GM19240 (cell line): ENCODE data around the gene CLCN4.

ENCODE experiments used
- DNase-seq: peaks from one replicate; pipeline ENCODE4 v3.0.0; 2011; ENCODE audit warnings: low spot score; ENCODE audit not compliant: insufficient read length

Gene CLCN4

GRCh38 chrX:10129229-10129628 lies 27.5 kb upstream of the CLCN4 start:
- DNase-seq, result no peak

GRCh38 chrX:10130354-10130753 lies 26.4 kb upstream of the CLCN4 start:
- no peak for DNase-seq

- DNase-seq, result no peak
Observed at GRCh38 chrX:10133980-10134676, 22.6 kb upstream of the CLCN4 start.

- no peak for DNase-seq
Observed at GRCh38 chrX:10134921-10135320, 21.9 kb upstream of the CLCN4 start.

- DNase-seq, result no peak
Observed at GRCh38 chrX:10135561-10136399, 21.0 kb upstream of the CLCN4 start.

- DNase-seq, result no peak
Observed at GRCh38 chrX:10138726-10139125, 18.0 kb upstream of the CLCN4 start.

GRCh38 chrX:10140264-10140663 lies 16.5 kb upstream of the CLCN4 start:
- DNase-seq, result no peak

- no peak for DNase-seq
Observed at GRCh38 chrX:10142041-10142599, 14.7 kb upstream of the CLCN4 start.

GRCh38 chrX:10143071-10143983 lies 13.4 kb upstream of the CLCN4 start:
- DNase-seq, result no peak

- no peak for DNase-seq
Observed at GRCh38 chrX:10146346-10146745, 10.4 kb upstream of the CLCN4 start.

- no peak for DNase-seq
Observed at GRCh38 chrX:10152086-10152485, 4.7 kb upstream of the CLCN4 start.

GRCh38 chrX:10155137-10155536 lies 1.6 kb upstream of the CLCN4 start:
- DNase-seq, result no peak

GRCh38 chrX:10157032-10157341 lies 212 bp downstream of the CLCN4 start:
- DNase-seq, result no peak

GRCh38 chrX:10157543-10157942 lies 768 bp downstream of the CLCN4 start:
- no peak for DNase-seq

- DNase-seq, result no peak
Observed at GRCh38 chrX:10158279-10159144, 1.7 kb downstream of the CLCN4 start.

GRCh38 chrX:10159145-10159468 lies 2.3 kb downstream of the CLCN4 start:
- DNase-seq, result no peak

GRCh38 chrX:10160211-10160610 lies 3.4 kb downstream of the CLCN4 start:
- DNase-seq, result no peak

GRCh38 chrX:10163031-10163430 lies 6.3 kb downstream of the CLCN4 start:
- no peak for DNase-seq

GRCh38 chrX:10164879-10165278 lies 8.1 kb downstream of the CLCN4 start:
- DNase-seq, result no peak

GRCh38 chrX:10165580-10166247 lies 8.9 kb downstream of the CLCN4 start:
- no peak for DNase-seq
